HFF-Myc (cell line): Measurements from ENCODE around the gene CHCHD4.
"Not testable (repeated sequence)": the region's sequence is repeated elsewhere in the genome, so short reads cannot be mapped to it uniquely, and the experiment has no call there.

Experiments used
- DNase-seq: peaks from one replicate; pipeline ENCODE4 v3.0.0-alpha.2; 2011; ENCODE audit warnings: low read depth; ENCODE audit errors: extremely low read depth
- H3K4me3 ChIP-seq: replicated peaks from 2 replicates; pipeline ENCODE4 v1.5.1; 2011; ENCODE audit warnings: low read depth, mild to moderate bottlenecking, control low read depth, low read length
- CTCF ChIP-seq: IDR thresholded peaks from 2 replicates; pipeline ENCODE4 v1.5.1; 2012; ENCODE audit warnings: mild to moderate bottlenecking, low read depth, low read length, control low read depth; ENCODE audit errors: missing control alignments

CHCHD4 gene

GRCh38 chr3:14082108-14082657, 42.5 kb downstream of the CHCHD4 start:
- no peak for DNase-seq
- H3K4me3 ChIP-seq: no peak overlapping the region
- TF ChIP-seq CTCF: no peak

GRCh38 chr3:14077310-14077709, 47.4 kb downstream of the CHCHD4 start:
- DNase-seq: no peak
- no peak overlapping the region for H3K4me3 ChIP-seq
- no peak for TF ChIP-seq CTCF

GRCh38 chr3:14075233-14075632, 49.4 kb downstream of the CHCHD4 start:
- DNase-seq: not testable (repeated sequence)

GRCh38 chr3:14064910-14065309, 59.8 kb downstream of the CHCHD4 start:
- H3K4me3 ChIP-seq: no peak overlapping the region
- no peak for DNase-seq
- TF ChIP-seq CTCF: no peak

More at GRCh38 chr3:14075233-14075632, 49.4 kb downstream of the CHCHD4 start:
- H3K4me3 ChIP-seq: not testable (repeated sequence)

- no peak for TF ChIP-seq CTCF
- no peak overlapping the region for H3K4me3 ChIP-seq
- no peak for DNase-seq
Measured at GRCh38 chr3:14063152-14063551, 61.5 kb downstream of the CHCHD4 start.
